ENCODE data around the gene TERT.
"Not testable (repeated sequence)": the region's sequence is repeated elsewhere in the genome, so short reads cannot be mapped to it uniquely, and the experiment has no call there.

TERT gene

GRCh38 chr5:1291611-1292080 is 3.2 kb downstream of the TERT start:
- Histone ChIP-seq H3K4me3 (no peak overlapping the region), H3K36me3 (replicated peaks) (peaks cover 5% of the 10 kb centered on the region; the same call in 1 of the 2 replicates)

DNA sequence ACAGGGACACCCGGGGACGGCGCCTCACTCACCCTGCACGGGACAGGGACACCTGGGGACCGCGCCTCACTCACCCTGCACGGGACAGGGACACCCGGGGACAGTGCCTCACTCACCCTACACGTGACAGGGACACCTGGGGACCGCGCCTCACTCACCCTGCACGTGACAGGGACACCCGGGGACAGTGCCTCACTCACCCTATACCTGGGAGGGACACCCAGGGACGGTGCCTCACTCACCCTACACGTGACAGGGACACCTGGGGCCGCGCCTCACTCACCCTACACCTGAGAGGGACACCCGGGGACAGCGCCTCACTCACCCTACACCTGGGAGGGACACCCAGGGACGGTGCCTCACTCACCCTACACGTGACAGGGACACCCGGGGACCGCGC is 3.9 kb downstream of the TERT start:
- in situ Hi-C loops (cut with MboI; ENCODE audit: low sequenced_read_pairs); DNase-seq (ENCODE audit: low spot score in 2 of 2); H3K4me1 ChIP-seq; H3K36me3 ChIP-seq (replicated peaks); H3K9me3 ChIP-seq; H3K27me3 ChIP-seq (ENCODE audit: low read depth); H3K4me3 ChIP-seq: not testable (repeated sequence)

More at GRCh38 chr5:1291611-1292080, 3.2 kb downstream of the TERT start:
- H3K4me1 ChIP-seq: peaks cover 5% of the 10 kb centered on the region
- in situ Hi-C loops (cut with MboI; ENCODE audit: low sequenced_read_pairs): no loop called here
- DNase-seq (ENCODE audit: low spot score in 2 of 2): no peak
- no peaks in the 10 kb centered on the region for H3K9me3 ChIP-seq
- H3K27me3 ChIP-seq (ENCODE audit: low read depth): no peaks in the 10 kb centered on the region

DNA sequence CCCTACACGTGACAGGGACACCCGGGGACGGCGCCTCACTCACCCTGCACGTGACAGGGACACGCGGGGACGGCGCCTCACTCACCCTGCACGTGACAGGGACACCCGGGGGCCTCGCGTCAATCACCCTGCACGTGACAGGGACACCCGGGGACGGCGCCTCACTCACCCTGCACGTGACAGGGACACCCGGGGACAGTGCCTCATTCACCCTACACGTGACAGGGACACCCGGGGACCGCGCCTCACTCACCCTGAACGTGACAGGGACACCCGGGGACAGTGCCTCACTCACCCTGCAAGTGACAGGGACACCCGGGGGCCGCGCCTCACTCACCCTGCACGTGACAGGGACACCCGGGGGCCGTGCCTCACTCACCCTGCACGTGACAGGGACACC is 5.3 kb downstream of the TERT start:
- DNase-seq (ENCODE audit: low spot score in 2 of 2); in situ Hi-C loops (cut with MboI; ENCODE audit: low sequenced_read_pairs); H3K9me3 ChIP-seq; H3K36me3 ChIP-seq (replicated peaks); H3K27me3 ChIP-seq (ENCODE audit: low read depth); H3K4me3 ChIP-seq; H3K4me1 ChIP-seq: not testable (repeated sequence)

DNA sequence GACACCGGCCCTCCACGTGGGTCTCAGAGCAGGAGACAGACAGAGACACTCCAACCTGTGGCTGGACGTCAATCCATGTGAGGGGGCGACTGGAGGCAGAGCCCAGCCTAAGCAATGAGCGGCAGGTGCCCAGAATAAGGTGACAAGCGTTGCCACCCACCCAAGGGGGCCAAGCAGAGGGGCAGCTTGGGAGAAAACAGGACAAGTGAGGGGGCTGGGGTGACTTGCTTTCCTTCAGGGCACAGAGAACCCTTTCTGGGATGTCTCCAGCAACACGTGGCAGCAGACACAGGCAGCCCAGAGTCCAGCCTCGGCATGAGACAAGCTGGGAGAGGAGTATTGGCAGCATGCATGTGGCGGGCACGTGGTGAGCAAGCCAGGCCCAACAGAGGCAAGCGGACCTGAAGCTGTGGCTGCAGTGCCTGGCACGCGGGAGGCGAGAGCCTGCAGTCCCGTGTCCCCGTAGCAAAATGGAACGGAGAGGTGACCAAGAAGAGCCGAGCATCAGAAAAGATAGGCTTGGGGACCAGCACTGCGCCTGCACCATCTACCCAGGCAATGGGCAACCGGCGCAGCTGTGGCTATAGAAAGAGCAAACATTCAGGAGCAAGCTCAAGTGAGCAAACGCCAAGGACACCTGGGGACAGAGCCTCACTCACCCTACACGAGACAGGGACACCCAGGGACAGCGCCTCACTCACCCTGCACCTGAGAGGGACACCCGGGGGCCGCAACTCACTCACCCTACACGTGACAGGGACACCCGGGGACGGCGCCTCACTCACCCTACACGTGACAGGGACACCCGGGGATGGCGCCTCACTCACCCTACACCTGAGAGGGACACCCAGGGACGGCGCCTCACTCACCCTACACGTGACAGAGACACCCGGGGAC is 6.2 kb downstream of the TERT start:
- Histone ChIP-seq H3K27me3 (ENCODE audit: low read depth) (no peaks in the 10 kb centered on the region), H3K9me3 (no peaks in the 10 kb centered on the region), H3K36me3 (replicated peaks) (peaks cover 4% of the 10 kb centered on the region; the same call in 1 of the 2 replicates), H3K4me1 (no peaks in the 10 kb centered on the region; the same call in 1 of the 2 replicates), H3K4me3 (no peak overlapping the region)
- in situ Hi-C loops (cut with MboI; ENCODE audit: low sequenced_read_pairs): no loop called here
- DNase-seq (ENCODE audit: low spot score in 2 of 2): no peak

DNA sequence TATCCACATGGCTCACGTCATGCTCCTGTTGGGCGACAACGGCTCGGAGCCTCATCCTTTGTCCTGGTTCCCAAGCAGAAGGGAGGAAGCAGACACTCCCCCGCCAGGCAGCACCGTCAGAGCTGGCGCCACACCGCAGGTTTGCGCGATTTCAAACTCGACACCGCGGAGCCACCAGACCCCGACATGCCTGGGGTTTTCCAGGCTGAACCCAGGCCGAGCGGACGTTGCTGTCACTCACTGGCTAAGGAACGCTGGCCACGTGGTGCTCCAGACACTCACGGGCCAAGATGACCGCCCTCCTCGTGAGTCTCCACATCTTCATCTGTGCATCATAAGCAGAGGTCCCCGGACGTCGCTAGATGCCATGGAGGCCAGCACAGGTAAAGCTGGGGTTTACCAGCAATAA is 9.0 kb downstream of the TERT start:
- no peaks in the 10 kb centered on the region for H3K4me1 ChIP-seq
- no peak for DNase-seq (ENCODE audit: low spot score in 2 of 2)
- no peak overlapping the region for H3K4me3 ChIP-seq
- H3K36me3 ChIP-seq (replicated peaks): no peaks in the 10 kb centered on the region; the same call in 1 of the 2 replicates
- no peaks in the 10 kb centered on the region for H3K27me3 ChIP-seq (ENCODE audit: low read depth)
- in situ Hi-C loops (cut with MboI; ENCODE audit: low sequenced_read_pairs): no loop called here
- H3K9me3 ChIP-seq: no peaks in the 10 kb centered on the region

DNA sequence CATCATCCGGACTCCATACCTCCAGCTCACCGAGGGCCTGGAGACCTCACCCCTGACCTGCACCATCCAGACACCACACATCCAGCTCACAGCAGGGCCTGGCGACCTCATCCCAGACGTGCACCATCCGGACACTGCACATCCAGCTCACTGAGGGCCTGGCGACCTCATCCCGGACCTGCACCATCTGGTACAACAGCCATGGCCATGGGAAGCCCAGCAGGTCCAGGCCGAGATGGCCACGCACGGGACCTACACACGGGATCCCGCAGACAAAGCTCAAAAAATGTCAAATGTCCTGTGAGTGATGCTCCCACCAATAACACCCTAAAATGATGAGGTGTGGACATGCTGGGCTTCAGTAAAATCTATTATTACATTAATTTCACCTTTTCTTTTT is 9.7 kb downstream of the TERT start:
- H3K9me3 ChIP-seq: no peaks in the 10 kb centered on the region
- DNase-seq (ENCODE audit: low spot score in 2 of 2): no peak
- H3K36me3 ChIP-seq (replicated peaks): no peaks in the 10 kb centered on the region; the same call in 1 of the 2 replicates
- no peaks in the 10 kb centered on the region for H3K4me1 ChIP-seq
- H3K4me3 ChIP-seq: no peak overlapping the region
- in situ Hi-C loops (cut with MboI; ENCODE audit: low sequenced_read_pairs): no loop called here
- H3K27me3 ChIP-seq (ENCODE audit: low read depth): no peaks in the 10 kb centered on the region

GRCh38 chr5:1284336-1284970 is 10.4 kb downstream of the TERT start:
- DNase-seq (ENCODE audit: low spot score in 2 of 2); H3K9me3 ChIP-seq; H3K27me3 ChIP-seq (ENCODE audit: low read depth); in situ Hi-C loops (cut with MboI; ENCODE audit: low sequenced_read_pairs); H3K36me3 ChIP-seq (replicated peaks); H3K4me3 ChIP-seq; H3K4me1 ChIP-seq: not testable (repeated sequence)

DNA sequence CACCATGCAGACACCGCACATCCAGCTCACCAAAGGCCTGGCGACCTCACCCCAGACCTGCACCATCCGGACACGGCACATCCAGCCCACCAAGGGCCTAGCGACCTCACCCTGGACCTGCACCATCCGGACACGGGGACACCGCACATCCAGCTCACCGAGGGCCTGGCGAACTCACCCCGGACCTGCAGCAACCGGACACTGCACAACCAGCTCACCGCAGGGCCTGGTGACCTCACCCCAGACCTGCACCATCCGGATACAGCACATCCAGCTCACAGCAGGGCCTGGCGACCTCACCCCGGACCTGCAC is 11.2 kb downstream of the TERT start:
- in situ Hi-C loops (cut with MboI; ENCODE audit: low sequenced_read_pairs); H3K4me1 ChIP-seq; H3K9me3 ChIP-seq; H3K27me3 ChIP-seq (ENCODE audit: low read depth); H3K4me3 ChIP-seq; DNase-seq (ENCODE audit: low spot score in 2 of 2): not testable (repeated sequence)
- peaks cover 12% of the 10 kb centered on the region for H3K36me3 ChIP-seq (replicated peaks)

DNA sequence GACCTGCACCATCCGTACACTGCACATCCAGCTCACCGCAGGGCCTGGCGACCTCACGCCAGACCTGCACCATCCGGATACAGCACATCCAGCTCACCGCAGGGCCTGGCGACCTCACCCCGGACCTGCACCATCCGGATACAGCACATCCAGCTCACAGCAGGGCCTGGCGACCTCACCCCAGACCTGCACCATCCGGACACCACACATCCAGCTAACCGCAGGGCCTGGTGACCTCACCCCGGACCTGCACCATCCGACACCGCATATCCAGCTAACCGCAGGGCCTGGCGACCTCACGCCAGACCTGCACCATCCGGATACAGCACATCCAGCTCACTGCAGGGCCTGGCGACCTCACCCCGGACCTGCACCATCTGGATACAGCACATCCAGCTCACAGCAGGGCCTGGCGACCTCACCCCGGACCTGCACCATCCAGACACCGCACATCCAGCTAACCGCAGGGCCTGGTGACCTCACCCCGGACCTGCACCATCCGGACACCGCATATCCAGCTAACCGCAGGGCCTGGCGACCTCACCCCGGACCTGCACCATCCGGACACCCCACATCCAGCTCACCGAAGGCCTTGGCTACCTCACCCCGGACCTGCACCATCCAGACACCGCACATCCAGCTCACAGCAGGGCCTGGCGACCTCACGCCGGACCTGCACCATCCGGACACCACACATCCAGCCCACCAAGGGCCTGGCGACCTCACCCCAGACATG is 11.7 kb downstream of the TERT start:
- DNase-seq (ENCODE audit: low spot score in 2 of 2); H3K9me3 ChIP-seq; in situ Hi-C loops (cut with MboI; ENCODE audit: low sequenced_read_pairs); H3K4me1 ChIP-seq; H3K4me3 ChIP-seq; H3K27me3 ChIP-seq (ENCODE audit: low read depth): not testable (repeated sequence)
- peaks cover 18% of the 10 kb centered on the region for H3K36me3 ChIP-seq (replicated peaks)

- Histone ChIP-seq H3K4me3 (no peak overlapping the region), H3K9me3 (no peaks in the 10 kb centered on the region), H3K36me3 (replicated peaks) (peaks cover 22% of the 10 kb centered on the region), H3K27me3 (ENCODE audit: low read depth) (no peaks in the 10 kb centered on the region), H3K4me1 (no peaks in the 10 kb centered on the region)
- DNase-seq (ENCODE audit: low spot score in 2 of 2): no peak
- in situ Hi-C loops (cut with MboI; ENCODE audit: low sequenced_read_pairs): no loop called here
These were observed 12.5 kb downstream of the TERT start for GRCh38 chr5:1282131-1282992.

DNA sequence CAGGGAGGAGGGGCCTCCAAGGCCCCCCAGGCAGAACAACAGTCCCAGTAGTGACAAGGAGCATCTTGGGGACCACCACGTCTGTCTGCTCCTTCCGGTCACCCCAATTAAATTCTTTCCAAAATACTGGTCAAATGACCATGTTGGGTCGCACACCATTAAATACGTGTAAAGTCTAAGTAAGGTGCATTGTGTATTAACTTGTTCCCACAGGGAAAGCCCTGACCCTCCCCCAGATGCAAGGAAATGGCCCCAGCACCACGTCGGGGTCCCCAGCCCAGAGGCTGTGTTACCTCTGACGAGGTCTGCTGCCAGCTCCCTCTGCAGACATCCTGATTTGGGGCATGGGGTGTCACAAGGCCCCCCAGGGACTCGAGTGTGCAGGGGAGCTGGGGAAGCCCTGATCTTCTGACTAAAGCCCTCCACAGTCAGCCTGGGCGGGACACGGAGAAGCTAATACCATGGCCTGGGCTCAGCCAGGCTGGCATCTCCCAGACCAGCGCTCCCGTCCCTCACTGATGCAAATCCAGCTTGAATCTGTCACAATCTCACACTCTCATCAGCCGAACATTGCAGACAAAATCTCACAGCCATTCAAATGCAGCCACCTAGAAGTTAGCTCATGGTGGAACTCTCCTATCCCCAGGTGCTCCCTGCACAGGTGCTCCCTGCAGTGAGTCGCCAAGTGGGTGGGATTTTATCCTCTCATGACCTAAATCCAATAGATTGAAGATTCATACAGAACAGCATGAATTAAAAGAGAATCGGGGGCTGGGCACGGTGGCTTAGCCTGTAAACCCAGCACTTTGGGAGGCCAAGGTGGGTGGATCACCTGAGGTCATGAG is 13.6 kb downstream of the TERT start:
- in situ Hi-C loops (cut with MboI; ENCODE audit: low sequenced_read_pairs): no loop called here
- H3K9me3 ChIP-seq: no peaks in the 10 kb centered on the region
- no peak for DNase-seq (ENCODE audit: low spot score in 2 of 2)
- no peaks in the 10 kb centered on the region for H3K4me1 ChIP-seq
- H3K4me3 ChIP-seq: no peak overlapping the region
- H3K36me3 ChIP-seq (replicated peaks): peaks cover 22% of the 10 kb centered on the region
- H3K27me3 ChIP-seq (ENCODE audit: low read depth): no peaks in the 10 kb centered on the region

- H3K4me1 ChIP-seq: no peaks in the 10 kb centered on the region
- DNase-seq (ENCODE audit: low spot score in 2 of 2): no peak
- no peaks in the 10 kb centered on the region for H3K9me3 ChIP-seq
- no peak overlapping the region for H3K4me3 ChIP-seq
- H3K27me3 ChIP-seq (ENCODE audit: low read depth): no peaks in the 10 kb centered on the region
- in situ Hi-C loops (cut with MboI; ENCODE audit: low sequenced_read_pairs): no loop called here
- peaks cover 22% of the 10 kb centered on the region for H3K36me3 ChIP-seq (replicated peaks)
These were observed 14.5 kb downstream of the TERT start for GRCh38 chr5:1280177-1281037.
